Activated CD8-positive, alpha-beta memory T cell treated with anti-CD3 and anti-CD28 coated beads for 24 hours (primary cell): ENCODE data around the gene CLSTN1.

Experiments used
- DNase-seq: peaks from one replicate; pipeline ENCODE4 v3.0.0-alpha.2; 2020

The CLSTN1 gene

GRCh38 chr1:9710037-9710436 is 113.7 kb downstream of the CLSTN1 start:
- DNase-seq: no peak

- DNase-seq: no peak
Observed at GRCh38 chr1:9706178-9706577, 117.6 kb downstream of the CLSTN1 start.

DNA sequence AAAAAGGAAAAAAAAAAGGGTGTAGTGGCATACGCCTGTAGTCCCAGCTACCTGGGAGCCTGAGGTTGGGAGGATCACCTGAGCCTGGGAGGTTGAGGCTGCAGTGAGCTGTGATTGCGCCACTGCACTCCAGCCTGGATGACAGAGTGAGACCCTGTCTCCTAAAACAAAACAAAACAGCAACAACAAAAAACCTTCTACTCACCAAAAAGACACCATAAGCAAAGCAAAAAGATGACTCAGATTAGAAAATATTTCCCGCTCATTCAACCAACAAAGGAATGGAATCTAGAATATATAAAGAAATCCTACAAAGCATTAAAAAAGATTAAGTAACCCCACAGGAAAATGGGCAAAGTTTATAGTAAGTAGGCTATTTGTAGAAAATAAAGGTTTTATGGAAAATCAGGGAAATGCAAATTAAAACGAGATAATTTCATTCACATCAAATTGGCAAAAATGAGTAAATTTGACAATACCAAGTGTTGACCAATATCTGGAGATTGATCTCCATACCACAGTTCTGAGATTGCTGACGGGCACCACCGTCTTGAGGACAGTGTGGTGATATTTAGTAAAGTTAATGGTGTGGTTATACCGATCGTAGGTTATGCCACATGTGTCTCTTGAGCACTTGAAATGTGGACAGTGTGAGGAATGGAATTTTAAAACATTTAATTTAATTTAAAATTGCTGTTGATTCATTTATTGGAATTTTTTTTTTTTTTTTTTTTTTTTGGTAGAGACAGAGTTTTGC is 118.2 kb downstream of the CLSTN1 start:
- no peak for DNase-seq

GRCh38 chr1:9703681-9704080 is 120.1 kb downstream of the CLSTN1 start:
- no peak for DNase-seq

- DNase-seq: no peak
Observed at GRCh38 chr1:9703165-9703509, 120.6 kb downstream of the CLSTN1 start.

GRCh38 chr1:9701665-9702064 is 122.1 kb downstream of the CLSTN1 start:
- no peak for DNase-seq

GRCh38 chr1:9700340-9700739 is 123.4 kb downstream of the CLSTN1 start:
- no peak for DNase-seq

DNA sequence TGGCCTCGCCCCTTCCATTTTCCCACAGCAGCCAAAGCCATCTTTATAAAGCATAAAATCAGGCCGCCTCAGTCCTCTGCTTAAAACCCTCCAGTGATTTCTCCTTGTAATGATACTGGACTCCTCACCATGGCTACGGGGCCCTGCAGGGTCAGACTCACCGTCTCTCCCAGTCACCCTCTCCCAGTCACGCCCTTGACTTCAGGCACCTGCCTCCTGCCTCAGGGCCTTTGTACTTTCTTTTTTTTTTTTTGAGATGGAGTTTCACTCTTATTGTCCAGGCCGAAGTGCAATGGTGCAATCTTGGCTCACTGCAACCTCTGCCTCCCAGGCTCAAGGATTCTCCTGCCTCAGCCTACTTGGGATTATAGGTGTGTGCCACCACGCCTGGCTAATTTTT is 124.4 kb downstream of the CLSTN1 start:
- no peak for DNase-seq

DNA sequence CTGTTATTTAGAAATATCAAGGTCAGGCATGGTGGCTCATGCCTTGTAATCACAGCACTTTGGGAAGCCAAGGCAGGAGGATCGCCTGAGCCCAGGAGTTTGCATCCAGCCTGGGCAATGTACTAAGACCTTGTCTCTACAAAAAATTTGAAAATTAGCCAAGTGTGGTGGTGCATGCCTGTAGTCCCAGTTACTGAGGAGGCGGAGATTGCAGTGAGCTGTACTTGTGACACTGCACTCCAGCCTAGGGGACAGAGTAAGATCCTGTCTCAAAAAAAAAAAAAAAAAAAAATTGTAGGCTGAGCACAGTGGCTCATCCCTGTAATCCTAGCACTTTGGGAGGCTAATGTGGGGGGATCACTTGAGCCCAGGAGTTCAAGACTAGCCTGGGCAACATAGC is 127.0 kb downstream of the CLSTN1 start:
- no peak for DNase-seq

GRCh38 chr1:9691691-9692090 is 132.1 kb downstream of the CLSTN1 start:
- DNase-seq: no peak

DNA sequence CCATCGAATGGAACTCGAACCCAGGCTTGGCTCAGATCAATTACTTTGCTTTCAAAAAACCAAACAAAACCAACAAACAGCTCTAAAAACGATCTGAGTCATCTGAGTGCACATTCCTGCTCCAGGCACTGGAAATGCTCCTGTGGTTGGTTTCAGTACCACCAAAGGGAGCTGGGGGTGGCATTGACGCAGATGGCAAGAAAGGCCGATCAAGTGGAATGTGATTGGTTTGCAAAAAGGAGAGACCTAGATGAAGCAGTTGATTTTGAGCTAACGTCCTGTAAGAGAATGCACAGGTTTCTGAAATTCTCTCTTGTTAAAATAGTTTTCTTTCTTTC is 132.7 kb downstream of the CLSTN1 start:
- no peak for DNase-seq

DNA sequence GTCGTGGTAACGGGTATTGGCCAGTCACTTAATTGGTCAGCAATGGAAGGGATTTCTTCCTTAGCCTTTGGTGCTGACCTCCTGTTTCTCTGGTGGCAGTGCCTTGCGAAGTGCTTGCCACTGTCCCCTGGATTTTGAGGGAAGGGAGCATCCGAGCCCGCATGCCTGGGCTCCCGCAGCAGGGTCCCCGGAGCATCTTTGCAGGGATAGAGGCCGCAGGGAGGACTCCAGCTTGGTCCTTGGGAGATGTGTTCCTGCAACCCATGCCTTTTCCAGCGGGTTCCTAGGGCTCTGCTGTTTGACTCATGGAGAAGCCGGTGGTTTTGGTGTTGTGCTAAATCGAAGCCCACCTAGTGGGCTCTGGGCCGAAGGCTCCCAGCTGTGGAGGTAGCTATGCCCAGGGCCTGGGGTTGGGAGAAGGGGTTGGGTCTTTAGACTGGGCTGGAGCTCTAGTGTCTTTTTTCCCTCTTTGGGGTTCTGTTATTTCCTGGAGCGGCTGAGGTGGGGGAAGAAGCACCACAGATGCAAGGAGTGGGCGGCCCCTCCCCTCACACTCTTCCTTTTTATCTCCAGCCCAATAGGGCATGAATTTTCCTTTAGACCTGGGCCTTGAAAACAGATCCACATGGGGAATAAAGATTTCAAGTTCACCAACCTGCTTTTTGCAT is 133.2 kb downstream of the CLSTN1 start:
- DNase-seq: no peak

DNA sequence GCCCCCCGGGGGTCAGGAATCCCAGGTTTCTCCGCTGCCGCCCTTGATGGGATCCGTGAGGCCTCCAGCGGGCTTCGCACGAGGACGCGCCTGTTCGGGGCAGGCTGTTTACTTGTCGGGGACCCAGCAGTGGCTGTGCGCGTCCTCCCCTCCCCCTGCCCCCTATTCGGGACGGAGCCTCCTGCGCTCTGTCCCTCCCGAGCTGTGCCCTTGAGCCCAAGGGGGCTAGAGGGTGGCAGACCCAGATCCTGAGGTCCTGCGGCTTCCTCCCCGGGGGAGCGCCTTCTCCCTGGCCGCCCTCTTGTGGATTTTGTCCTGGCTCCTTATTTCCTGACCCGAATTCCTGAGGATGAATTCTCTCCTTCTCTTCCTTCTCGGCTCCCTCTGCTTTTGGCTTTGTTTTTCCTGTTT is 133.8 kb downstream of the CLSTN1 start:
- no peak for DNase-seq

DNA sequence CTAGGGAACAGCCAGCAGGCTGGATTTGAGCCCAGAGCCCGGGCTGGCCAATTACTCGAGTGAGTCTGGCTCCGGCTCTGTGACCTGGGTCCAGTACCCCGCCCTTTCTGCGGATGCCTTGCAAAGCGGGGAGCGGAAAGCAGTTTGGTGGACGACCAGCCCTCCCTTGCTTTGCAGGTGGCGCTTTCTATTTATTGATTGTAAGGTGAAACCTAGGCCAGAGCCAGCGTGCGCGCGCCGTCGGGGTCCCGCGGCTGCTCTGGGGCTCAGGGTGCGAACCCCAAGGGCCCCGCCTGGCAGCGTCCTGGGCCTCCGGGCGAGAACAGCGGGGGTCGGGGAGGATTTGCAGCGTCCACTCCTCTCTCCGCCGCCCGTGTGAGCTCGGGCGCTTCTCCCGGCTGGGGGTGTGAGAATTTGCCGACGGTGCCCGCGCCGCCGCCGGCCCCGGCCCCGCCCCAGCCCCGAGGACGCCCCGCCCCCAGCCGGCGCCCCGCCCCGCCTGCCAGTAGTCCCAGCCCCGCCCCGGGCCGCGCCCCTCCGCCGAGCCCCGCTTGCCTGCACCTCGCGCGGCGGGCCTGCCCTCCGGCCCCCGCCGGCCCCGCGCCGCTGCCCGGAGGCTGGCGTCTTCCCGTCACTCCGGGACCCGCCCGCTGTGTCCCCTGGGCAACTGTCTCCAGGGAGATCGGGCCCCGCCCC is 134.6 kb downstream of the CLSTN1 start:
- peak; percentile 91 for DNase-seq

DNA sequence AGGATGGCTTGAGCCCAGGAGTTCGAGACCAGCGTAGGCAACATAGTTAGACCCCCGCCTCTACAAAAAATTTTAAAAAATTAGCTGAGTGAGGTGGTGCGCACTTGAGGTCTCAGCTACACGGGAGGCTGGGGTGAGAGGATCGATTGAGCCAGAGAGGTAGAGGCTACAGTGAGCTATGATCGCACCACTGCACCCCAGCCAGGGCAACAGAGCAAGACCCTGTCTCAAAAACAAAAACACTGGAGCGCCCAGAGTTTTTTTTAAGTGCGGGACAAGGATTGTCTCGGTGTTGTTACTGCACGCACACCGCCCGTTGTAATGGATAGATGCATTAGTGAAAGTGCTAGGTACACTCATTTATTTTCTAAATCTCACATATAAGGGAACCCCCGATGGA is 135.2 kb downstream of the CLSTN1 start:
- no peak for DNase-seq

DNA sequence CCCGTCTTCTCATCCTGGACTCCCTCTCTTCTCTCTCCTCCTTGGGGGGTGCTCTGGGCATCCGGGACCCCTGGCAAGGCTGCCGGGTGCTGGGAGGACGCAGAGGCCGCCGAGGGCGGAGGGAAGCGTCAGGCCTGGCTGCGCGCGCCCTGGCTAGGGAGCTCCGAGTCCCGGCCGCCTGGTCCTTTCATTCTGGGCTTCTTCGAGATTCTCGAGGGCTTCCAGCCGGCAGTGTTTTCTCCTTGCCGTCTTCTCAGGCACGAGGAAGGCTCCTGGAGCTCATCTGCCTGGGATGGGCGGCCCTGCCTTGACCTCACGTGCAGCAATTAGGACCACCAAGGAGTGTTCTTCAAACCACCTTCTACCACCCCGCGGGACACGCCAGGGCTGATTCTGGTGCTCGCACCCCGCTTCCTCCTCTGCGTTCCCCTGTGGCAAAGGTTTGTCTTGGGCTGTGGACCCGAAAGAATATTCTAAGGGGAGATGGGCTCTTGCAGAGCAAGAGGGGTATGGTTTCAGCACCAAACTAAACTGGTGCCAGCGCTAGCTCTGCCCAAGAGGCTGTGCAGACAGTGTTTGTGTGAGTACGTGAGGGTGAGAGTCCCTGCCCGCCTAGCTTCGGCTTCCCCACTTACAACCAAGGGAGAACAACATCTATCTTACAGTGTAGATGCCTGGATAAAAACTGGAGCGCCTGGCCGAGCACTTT is 135.7 kb downstream of the CLSTN1 start:
- no peak for DNase-seq

DNA sequence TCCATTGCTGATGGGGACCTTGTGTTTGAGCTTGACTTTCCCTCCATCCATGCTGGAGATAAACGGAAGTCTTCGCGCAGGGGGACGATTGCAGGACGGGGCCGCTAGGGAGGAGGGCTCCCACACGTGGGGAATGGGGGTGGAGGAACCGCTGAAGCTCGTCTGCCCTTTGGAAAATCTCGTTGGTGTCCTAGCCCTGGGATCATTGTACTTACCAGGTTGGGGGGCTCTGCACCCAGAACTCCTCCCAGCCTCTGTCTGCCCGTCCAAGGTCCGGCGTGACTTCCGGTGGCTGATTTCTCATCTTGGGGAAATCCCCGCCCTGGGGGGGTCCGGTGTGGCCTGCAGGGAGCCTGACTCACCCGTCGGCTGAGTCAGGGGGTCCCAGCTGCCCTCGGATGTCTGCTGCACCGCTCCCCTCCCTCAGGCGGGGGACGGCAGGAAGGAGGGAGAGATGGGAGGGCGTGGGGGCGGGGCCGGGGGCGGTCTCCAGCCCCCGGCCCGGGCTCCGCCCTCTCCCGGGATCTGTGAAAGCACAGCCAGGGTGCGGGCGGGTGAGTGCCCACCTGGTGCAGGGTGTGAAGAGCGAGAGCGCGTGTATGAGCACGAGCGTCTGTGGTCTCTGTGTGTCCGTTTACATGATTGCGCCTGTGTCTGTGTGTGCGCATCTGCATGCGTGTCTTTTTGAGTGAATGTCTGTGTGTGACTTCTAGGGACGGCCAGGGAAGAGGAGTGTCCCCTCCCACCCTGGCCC is 136.5 kb downstream of the CLSTN1 start:
- DNase-seq: peak; percentile 89

DNA sequence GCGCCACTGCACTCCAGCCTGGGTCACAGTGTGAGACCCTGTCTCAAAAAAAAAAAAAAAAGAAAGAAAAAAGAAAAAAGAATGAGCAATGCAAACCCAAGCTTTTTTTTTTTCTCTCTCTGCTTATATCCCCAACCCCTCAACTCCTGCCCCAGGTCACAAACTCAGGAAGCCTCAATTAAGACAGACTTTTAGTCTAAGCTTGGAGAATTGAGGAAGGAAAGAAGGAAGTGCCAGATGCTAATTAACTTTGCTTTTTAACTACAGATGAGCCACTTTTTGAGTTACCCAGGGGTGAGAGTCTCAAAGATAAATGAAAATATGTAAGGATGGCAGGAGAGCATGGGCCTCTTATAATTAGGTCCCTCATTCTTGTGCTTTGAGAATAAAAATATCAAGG is 139.0 kb downstream of the CLSTN1 start:
- no peak for DNase-seq

DNA sequence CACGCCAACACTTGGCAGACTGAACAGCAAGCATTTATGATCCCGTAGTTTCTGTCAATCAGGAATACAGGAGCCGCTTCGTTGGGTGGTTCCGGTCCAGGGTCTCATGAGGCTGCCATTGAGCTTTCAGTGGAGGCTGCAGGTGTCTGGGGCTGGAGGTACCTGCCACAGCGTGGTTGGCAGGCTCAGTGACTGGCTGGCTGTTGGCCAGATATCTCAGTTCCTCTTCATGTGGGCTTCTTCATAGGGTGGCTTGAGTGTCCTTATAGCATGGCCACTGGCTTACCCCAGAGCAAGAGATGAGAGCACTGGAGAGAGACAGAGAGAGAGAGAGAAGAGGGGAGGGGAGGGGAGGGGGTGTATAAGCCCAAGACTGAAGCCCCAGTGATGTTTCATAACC is 142.9 kb downstream of the CLSTN1 start:
- DNase-seq: no peak

DNA sequence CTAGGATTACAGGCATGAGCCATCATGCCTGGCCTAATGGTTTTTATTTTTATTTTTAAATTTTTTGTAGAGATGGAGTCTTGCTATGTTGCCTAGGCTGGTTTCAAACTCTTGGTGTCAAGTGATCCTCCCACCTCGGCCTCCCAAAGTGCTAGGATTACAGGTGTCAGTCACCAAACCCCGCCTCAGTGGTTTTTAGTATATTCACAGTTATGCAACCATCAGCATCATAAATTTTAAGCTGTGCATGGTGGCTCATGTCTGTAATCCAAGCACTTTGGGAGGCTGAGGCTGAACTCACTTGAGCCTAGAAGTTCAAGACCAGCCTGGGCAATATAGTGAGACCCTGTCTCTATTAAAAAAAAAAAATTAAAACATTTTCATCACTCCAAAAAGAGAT is 143.7 kb downstream of the CLSTN1 start:
- no peak for DNase-seq
